Gastroesophageal sphincter (tissue), 3 donors: ENCODE results near the gene USP6NL.

ENCODE experiments used
- CTCF ChIP-seq, 4 experiments: fragments of 200-600 bp in 2 of 4; fragments of 450-650 bp in 2 of 4; sonication (generic) in 1 of 4; IDR thresholded peaks; one replicate each; pipeline ENCODE4 v1.5.1; 2017 to 2019; ENCODE audit warnings: antibody characterized with exemption in 4 of 4, mild to moderate bottlenecking in 2 of 4, moderate library complexity in 2 of 4
- POLR2A ChIP-seq, 2 donors: fragments of 450-650 bp; IDR thresholded peaks; one replicate each; pipeline ENCODE4 v1.6.1; 2017; ENCODE audit warnings: antibody characterized with exemption in 2 of 2, mild to moderate bottlenecking in 2 of 2, moderate library complexity in 1 of 2
- POLR2AphosphoS5 ChIP-seq: sonication (generic); formaldehyde crosslinking; IDR thresholded peaks from one replicate; pipeline ENCODE4 v1.6.1; 2017; ENCODE audit warnings: antibody characterized with exemption

- no peak for TF ChIP-seq POLR2AphosphoS5
- no peak for TF ChIP-seq POLR2A (IDR thresholded peaks at IDR 0.05)
- no peak for TF ChIP-seq CTCF (IDR thresholded peaks at IDR 0.05)
Measured at GRCh38 chr10:11478807-11479206, 132.6 kb downstream of the USP6NL start.
